Heart left ventricle (tissue), 16 donors: ENCODE data around the gene METRNL. TPM values are rescaled to one million over a fixed set of nuclear protein-coding genes. Genes with fewer than 3 reads are reported as not detected.
"Not testable (repeated sequence)": the region's sequence is repeated elsewhere in the genome, so short reads cannot be mapped to it uniquely, and the experiment has no call there.

Experiments used
- ATAC-seq, 4 donors: fragments of 200-7000 bp; cut with Tn5 transposase; one replicate each; pipeline ENCODE4 v1.9.1; 2020 to 2022; ENCODE audit warnings: moderate library complexity in 4 of 4, mild to moderate bottlenecking in 3 of 4, moderate number of reproducible peaks in 1 of 4
- DNase-seq, 5 donors: peaks; one replicate each; pipeline ENCODE4 v3.0.0-alpha.2; 2020
- H3K27ac ChIP-seq, 12 donors: fragments of 200-600 bp; sonication (generic) in 4 of 12; one replicate each; pipeline versions ENCODE4 v1.5.0 to v1.8.0; 2016 to 2022; ENCODE audit warnings: mild to moderate bottlenecking in 2 of 12
- H3K27me3 ChIP-seq, 9 donors: fragments of 200-600 bp; sonication (generic) in 2 of 9; one replicate each; pipeline versions ENCODE4 v1.5.1 to v1.8.0; 2016 to 2022; ENCODE audit warnings: mild to moderate bottlenecking in 3 of 9
- H3K36me3 ChIP-seq, 9 donors: fragments of 200-600 bp; sonication (generic) in 2 of 9; one replicate each; pipeline versions ENCODE4 v1.5.0 to v1.8.0; 2018 to 2022; ENCODE audit warnings: mild to moderate bottlenecking in 2 of 9
- H3K4me1 ChIP-seq, 12 donors: fragments of 200-600 bp; sonication (generic) in 4 of 12; one replicate each; pipeline versions ENCODE4 v1.5.0 to v1.8.0; 2016 to 2022; ENCODE audit warnings: mild to moderate bottlenecking in 3 of 12
- H3K4me3 ChIP-seq, 12 donors: fragments of 200-600 bp; sonication (generic) in 4 of 12; one replicate each; pipeline versions ENCODE4 v1.5.0 to v1.8.0; 2017 to 2022; ENCODE audit warnings: mild to moderate bottlenecking in 9 of 12, moderate library complexity in 4 of 12
- H3K9me3 ChIP-seq, 12 donors: fragments of 200-600 bp; sonication (generic) in 4 of 12; one replicate each; pipeline versions ENCODE4 v1.5.0 to v1.8.0; 2016 to 2022; ENCODE audit warnings: mild to moderate bottlenecking in 1 of 12
- POLR2A ChIP-seq, 2 donors: fragments of 450-650 bp; IDR thresholded peaks; one replicate each; pipeline ENCODE4 v1.6.1; 2017; ENCODE audit warnings: antibody characterized with exemption in 2 of 2, mild to moderate bottlenecking in 2 of 2, moderate library complexity in 2 of 2
- whole genome bisulfite sequencing, 4 donors: extraction: QIAGEN DNeasy Blood & Tissue Kit in 2 of 4; methylation state at CpG; one replicate each; pipeline versions ENCODE4 v1.1.5 to v1.1.7; 2013 to 2018; 5-methylcytosine and 5-hydroxymethylcytosine counted together
- intact Hi-C, 10 donors: fragments of 100-400 bp; cut with DNase I; formaldehyde crosslinking; loops; one replicate each; pipeline versions ENCODE4 v1.11.1 to v1.14.2; 2022
- polyA plus RNA-seq, 2 donors: library from polyadenylated mRNA; stranded (reverse); fragments of 200-250 nt; gene quantifications; one replicate each; pipeline ENCODE4 v1.2.3, GENCODE V29; 2013
- total RNA-seq, 9 donors: library from RNA; depleted of rRNA in 2 of 9; stranded (reverse); fragments of >200 nt in 2 of 9; fragmentation: NEBNext Ultra II Directional in 3 of 9; extraction: Animal tissue kit (Norgen Biotek cat#: 25700) in 3 of 9; gene quantifications; one replicate each; pipeline versions ENCODE4 v1.1.0 to v1.2.4, GENCODE V29; 2016 to 2023
- TF ChIP-seq, protein P1 (sequence below), 12 donors: fragments of 200-600 bp; sonication (generic) in 4 of 12; IDR thresholded peaks; one replicate each; pipeline versions ENCODE4 v1.5.0 to v1.8.0; 2018 to 2022; ENCODE audit warnings: antibody characterized with exemption in 12 of 12, mild to moderate bottlenecking in 5 of 12
- donor health status: ischemic (EF 13 %, LVEDD 7.1; RV severe dilation, severe dysfunction).
- donor health status: healthy with polysubstance abuse.
- donor health status: DM: no; HTN: yes; CAD: no.
- donor health status: DM: no; HTN: no; CAD: no.
- donor health status: ischemic (EF 25% LVEDD 6.9; RV normal size, moderate dysfunction).
- donor health status: ischemic (EF 25% LVEDD 5.7; RV mildly dilated, moderate dysfunction).
- donor health status: healthy.
- donor health status: DM: yes; HTN: yes; CAD: no.
- donor health status: ischemic (EF 35%, LVEDD 5.7; RV mildly dilated, moderate dysfunction).
- donor health status: nonischemic (EF 11% LVEDD 7.7; RV severe dilation, severe dysfunction).
- donor health status: DM: yes; HTN: yes; CAD: no.
- donor health status: PGD.
- donor health status: ischemic (EF 29% LVEDD 5.4; RV normal size, mild dysfunction).
- donor health status: nonischemic (EF 23%, LVEDD 6.1; RV moderate dilation, normal function).

METRNL gene
- total and polyA plus RNA-seq, 11 donors = 59.4 to 144 (median 79.5) TPM

DNA sequence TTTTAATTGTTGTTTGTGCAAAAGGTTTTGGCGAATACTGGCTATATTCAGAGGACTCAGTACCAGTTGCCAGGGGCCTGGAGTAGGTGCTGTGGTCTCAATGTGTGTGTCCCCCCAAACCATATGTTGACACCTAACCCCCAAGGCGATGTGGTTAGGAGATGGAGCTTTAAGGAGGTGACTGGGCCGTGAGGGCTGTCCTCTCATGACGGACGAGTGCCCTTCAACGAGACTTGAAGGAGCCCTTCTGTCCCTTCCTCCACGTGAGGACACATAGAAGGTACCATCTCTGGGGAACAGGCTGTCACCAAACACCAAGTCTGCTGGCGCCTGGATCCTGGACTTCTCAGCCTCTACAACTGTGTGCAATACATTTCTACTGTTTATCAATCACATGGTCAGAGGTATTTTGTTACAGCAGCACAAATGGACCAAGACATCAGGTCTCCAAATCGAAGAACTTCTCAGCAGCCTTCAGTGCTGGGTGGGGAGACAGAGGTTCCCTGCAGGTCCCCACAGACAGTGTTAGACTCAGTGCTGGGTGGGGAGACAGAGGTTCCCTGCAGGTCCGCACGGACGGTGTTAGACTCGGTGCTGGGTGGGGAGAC is 24.8 kb upstream of the METRNL start:
- peak in 2 of 5 donors; percentile 16 to 24 for DNase-seq
- intact Hi-C loops = no loop called here
- peak overlapping the region in 6 of 12 donors; percentile 13 to 84 (median 36) for H3K27ac ChIP-seq

DNA sequence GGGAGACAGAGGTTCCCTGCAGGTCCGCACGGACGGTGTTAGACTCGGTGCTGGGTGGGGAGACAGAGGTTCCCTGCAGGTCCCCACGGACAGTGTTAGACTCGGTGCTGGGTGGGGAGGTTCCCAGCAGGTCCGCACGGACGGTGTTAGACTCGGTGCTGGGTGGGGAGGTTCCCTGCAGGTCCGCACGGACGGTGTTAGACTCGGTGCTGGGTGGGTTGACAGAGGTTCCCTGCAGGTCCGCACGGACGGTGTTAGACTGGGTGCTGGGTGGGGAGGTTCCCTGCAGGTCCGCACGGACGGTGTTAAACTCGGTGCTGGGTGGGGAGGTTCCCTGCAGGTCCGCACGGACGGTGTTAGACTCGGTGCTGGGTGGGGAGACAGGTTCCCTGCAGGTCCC is 24.2 kb upstream of the METRNL start:
- DNase-seq = peak in 1 of 5 donors; percentile 7
- WGBS, 4 donors = 86 to 97% (median 93%) methylated on average over 10 to 25 of the region's 25 CpGs
- H3K27me3 ChIP-seq, H3K9me3 ChIP-seq, H3K27ac ChIP-seq, ATAC-seq, intact Hi-C loops, H3K4me3 ChIP-seq, H3K36me3 ChIP-seq: not testable (repeated sequence)
- H3K4me1 ChIP-seq = peaks cover 0 to 47% (median 26%) of the 10 kb centered on the region in 12 donors

More for the DNA sequence above, 24.8 kb upstream of the METRNL start:
- no peaks in the 10 kb centered on the region for H3K27me3 ChIP-seq
- WGBS, 4 donors = 84 to 99% (median 94%) methylated on average over 10 to 13 of the region's 13 CpGs
- TF ChIP-seq POLR2A (IDR thresholded peaks at IDR 0.05) = no peak
- TF ChIP-seq, protein P1, sequence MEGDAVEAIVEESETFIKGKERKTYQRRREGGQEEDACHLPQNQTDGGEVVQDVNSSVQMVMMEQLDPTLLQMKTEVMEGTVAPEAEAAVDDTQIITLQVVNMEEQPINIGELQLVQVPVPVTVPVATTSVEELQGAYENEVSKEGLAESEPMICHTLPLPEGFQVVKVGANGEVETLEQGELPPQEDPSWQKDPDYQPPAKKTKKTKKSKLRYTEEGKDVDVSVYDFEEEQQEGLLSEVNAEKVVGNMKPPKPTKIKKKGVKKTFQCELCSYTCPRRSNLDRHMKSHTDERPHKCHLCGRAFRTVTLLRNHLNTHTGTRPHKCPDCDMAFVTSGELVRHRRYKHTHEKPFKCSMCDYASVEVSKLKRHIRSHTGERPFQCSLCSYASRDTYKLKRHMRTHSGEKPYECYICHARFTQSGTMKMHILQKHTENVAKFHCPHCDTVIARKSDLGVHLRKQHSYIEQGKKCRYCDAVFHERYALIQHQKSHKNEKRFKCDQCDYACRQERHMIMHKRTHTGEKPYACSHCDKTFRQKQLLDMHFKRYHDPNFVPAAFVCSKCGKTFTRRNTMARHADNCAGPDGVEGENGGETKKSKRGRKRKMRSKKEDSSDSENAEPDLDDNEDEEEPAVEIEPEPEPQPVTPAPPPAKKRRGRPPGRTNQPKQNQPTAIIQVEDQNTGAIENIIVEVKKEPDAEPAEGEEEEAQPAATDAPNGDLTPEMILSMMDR (IDR thresholded peaks at IDR 0.05) = no peak
- no peaks in the 10 kb centered on the region for H3K36me3 ChIP-seq
- no peak for ATAC-seq
- H3K4me3 ChIP-seq = no peak overlapping the region
- H3K4me1 ChIP-seq = peaks cover 0 to 47% (median 26%) of the 10 kb centered on the region in 12 donors
- H3K9me3 ChIP-seq = no peaks in the 10 kb centered on the region

DNA sequence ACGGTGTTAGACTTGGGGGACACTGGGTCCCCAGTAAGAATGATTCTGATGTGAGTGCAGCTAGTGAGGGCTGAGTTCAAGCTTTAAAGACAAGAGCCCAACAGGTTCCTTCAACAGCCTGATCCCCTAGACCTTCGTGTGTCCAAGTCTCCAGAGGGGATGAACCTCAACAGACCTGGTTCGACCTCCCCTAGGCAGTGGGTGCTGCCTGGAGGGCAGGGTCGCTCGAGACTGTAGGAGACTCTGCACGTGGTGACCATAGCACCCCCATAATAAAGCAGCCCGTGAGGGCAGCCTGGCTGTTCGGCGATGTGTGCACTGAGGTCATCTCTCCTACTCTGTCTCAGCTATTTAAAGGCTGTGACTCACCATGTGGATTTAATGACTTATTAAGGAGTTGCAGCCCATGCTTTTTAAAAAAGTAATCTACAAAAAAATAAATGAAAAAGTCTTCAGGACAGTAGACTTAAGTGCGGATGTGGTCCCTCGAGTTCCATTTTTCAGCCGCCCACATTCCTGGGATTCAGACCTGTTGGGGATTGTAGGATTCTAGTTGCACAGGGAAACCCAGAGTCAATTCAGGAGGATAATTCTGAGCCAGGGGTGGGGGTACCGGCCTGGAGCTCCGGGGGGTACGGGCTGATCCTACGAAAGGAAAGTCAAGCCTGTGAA is 23.4 kb upstream of the METRNL start:
- WGBS, 4 donors = 48 to 62% (median 49%) methylated on average over 16 of the region's 16 CpGs
- Histone ChIP-seq H3K4me3 (no peak overlapping the region), H3K27ac (peak overlapping the region in 9 of 12 donors; percentile 14 to 73 (median 39)), H3K27me3 (no peaks in the 10 kb centered on the region), H3K36me3 (no peaks in the 10 kb centered on the region), H3K9me3 (no peaks in the 10 kb centered on the region), H3K4me1 (peaks cover 0 to 43% (median 25%) of the 10 kb centered on the region in 12 donors)
- DNase-seq (peak; percentile 33 to 55 (median 51)), ATAC-seq (peak in 2 of 4 donors; percentile 19 to 32)
- TF ChIP-seq, protein P1 (IDR thresholded peaks at IDR 0.05) = no peak
- no peak for TF ChIP-seq POLR2A (IDR thresholded peaks at IDR 0.05)
- intact Hi-C loops = loop anchor here in 1 of 10 donors (2.0 kb wide), 1 partner anchor 25 kb away; no protein-coding TSS in a partner anchor

DNA sequence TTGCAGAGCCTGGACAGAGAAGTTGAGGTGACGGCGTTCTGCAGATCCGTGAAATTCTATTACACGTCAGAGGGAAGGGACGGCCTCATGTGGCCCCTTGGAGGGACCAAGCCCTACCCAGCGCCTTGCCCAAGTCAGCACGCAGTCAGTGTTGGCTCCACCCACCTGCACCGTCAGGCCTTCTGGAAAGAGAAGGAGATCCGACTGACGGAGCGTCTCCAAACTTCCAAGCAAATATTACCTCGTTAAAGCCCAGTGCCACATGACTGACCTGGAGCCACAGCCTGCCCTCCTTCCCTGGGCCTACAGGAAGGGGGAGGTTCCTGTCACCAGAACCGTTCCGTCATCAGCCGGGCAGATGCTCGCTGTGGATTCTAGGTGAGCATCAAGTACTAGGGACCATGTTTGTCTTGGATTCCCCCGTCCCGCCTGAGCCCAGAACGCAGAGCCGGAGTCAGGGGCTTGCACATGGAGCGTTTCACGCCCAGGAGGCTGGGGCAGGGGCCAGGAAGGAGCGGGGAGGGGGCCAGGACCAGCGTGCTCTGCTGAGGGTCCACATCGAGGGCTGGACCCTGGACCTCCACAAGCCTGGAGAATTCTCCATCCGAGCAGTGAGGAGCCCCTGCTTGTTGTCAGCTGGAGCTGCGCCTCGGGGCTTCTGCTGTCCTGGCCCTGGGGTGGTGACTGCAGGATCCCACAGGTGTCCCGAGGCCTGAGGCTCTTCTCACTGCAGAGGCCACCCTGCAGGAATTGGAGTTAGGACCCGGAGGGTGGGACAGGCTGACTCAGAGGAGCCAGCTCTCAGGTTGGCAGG is 22.6 kb upstream of the METRNL start:
- DNase-seq = peak in 3 of 5 donors; percentile 13 to 48 (median 17)
- no peaks in the 10 kb centered on the region for H3K9me3 ChIP-seq
- H3K4me3 ChIP-seq = no peak overlapping the region
- H3K27me3 ChIP-seq = no peaks in the 10 kb centered on the region
- H3K27ac ChIP-seq = peak overlapping the region in 5 of 12 donors; percentile 14 to 73 (median 38)
- peaks cover 0 to 39% (median 25%) of the 10 kb centered on the region in 12 donors for H3K4me1 ChIP-seq
- no peak for TF ChIP-seq POLR2A (IDR thresholded peaks at IDR 0.05)
- TF ChIP-seq, protein P1 (IDR thresholded peaks at IDR 0.05) = no peak
- ATAC-seq = no peak
- no peaks in the 10 kb centered on the region for H3K36me3 ChIP-seq
- WGBS, 4 donors = 78 to 84% (median 79%) methylated on average over 27 to 30 of the region's 30 CpGs
- intact Hi-C loops = loop anchor here in 1 of 10 donors (2.0 kb wide), 1 partner anchor 24 kb away; no protein-coding TSS in a partner anchor
